GM04504 (cell line): ENCODE results near the gene FKBP2.
"Not testable (repeated sequence)": the region's sequence is repeated elsewhere in the genome, so short reads cannot be mapped to it uniquely, and the experiment has no call there.

Experiments
- DNase-seq: peaks from one replicate; pipeline ENCODE4 v3.0.0-alpha.2; 2012; ENCODE audit warnings: low read depth

The FKBP2 gene

GRCh38 chr11:64234647-64235379 is 6.1 kb upstream of the FKBP2 start:
- DNase-seq = no peak

DNA sequence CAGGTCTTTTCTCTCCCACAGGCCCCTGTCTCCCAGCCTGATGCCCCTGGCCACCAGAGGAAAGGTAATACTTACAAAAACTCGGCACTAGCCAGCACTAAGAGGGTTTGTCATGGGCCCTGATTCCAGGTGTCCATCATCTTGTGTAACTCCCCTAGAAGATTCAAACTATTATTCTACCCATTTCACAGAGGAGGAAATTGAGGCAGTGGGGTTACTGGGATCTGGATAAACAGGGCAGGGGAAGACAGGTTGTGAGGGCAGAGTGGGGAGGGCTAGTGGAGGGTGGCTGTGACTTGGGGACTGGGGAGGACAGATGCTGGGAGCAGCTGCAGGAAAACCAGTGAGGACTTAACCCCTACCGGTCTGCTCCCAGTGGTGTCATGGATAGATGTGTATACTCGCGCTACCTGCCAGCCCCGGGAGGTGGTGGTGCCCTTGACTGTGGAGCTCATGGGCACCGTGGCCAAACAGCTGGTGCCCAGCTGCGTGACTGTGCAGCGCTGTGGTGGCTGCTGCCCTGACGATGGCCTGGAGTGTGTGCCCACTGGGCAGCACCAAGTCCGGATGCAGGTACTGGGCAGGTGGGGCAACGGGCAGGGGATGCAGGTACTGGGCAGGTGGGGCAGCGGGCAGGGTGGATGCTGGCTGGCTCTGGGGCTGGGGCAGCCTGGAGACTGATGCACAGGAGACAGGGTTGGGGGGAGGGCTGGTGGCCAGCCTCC is 5.3 kb upstream of the FKBP2 start:
- no peak for DNase-seq

GRCh38 chr11:64237484-64237951 is 3.4 kb upstream of the FKBP2 start:
- no peak for DNase-seq

DNA sequence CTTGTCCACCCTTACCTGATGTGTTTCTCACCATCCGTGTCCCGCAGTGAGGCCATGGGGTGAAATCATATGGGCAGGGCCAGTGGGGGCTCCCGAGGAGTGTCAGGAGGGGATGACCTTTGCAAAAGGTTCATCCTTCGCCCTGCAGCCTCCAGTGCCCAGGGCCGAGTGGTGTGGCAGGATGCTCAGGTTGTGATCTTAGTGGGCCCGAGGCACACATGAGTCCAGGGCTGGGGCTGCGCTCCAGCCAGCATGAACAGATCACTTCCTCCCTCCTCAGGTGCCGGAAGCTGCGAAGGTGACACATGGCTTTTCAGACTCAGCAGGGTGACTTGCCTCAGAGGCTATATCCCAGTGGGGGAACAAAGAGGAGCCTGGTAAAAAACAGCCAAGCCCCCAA is 2.8 kb upstream of the FKBP2 start:
- no peak for DNase-seq

DNA sequence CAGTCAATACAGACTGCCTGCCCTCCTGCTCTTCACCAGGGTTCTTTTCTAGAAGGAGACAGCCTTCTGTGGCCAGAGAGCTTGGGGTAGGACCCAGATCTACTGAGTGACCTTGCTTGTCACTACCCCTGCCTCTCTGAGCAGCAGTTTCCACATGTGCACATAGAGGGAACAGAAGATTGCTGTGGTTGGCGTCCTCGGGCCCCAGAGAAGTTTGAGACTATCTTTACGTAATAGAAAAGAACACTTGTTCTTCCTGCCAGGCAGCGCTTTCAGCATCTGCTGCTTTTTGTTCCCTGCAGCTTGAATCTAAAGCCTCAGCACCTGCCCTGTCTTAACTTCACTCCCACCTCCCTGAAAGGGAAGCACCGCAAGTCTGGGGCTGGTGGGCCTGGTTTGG is 1.9 kb upstream of the FKBP2 start:
- DNase-seq = no peak

GRCh38 chr11:64239662-64240434 is 1.0 kb upstream of the FKBP2 start:
- DNase-seq = no peak

GRCh38 chr11:64241241-64241490 is 271 bp downstream of the FKBP2 start:
- DNase-seq = peak; percentile 97

- DNase-seq = no peak
These were observed 838 bp downstream of the FKBP2 start for GRCh38 chr11:64241491-64242374.

DNA sequence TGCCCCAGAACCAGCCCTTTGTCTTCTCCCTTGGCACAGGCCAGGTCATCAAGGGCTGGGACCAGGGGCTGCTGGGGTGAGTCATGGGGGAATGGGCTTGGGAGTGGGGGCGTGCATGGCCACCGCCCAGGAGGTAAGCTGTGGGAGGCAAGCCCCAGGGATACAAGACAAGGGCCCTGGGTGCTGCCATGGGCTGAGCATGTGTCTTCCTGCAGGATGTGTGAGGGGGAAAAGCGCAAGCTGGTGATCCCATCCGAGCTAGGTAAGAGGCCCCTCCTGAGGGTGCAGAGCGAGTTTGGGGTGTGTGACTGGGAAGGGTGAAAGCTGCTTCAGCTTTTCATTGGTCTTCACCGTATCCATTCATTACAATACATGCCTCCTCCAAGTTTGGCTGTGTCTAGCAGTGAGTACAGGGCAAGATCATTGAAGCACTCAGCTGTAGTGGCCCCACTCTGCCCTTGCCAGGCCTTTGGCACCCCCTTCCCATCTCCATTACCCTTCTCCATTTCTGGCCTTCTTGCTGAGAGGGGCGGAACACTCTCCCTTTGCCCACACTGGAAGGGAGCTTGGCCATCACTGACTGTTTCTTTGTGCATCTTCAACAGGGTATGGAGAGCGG is 2.5 kb downstream of the FKBP2 start:
- no peak for DNase-seq

DNA sequence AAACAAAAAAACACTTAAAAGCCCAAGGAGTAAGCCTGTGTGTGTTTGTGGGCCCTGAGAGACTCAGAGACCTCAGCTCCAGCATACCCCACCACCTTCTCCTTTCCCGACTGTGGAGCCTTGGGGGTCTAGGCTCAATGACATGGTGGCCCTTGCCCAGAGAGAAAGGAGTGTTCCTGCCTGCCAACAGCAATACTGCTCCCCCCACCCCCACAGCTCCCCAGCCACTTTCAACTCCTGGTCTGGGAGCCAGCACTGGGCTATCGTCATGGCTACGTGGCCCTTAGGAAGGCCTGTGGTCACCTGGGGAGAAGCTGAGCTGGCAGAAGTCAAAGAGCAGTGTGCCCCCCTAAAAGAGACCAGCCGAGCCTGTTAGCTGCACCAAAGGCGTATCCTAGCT is 3.2 kb downstream of the FKBP2 start:
- DNase-seq = no peak

DNA sequence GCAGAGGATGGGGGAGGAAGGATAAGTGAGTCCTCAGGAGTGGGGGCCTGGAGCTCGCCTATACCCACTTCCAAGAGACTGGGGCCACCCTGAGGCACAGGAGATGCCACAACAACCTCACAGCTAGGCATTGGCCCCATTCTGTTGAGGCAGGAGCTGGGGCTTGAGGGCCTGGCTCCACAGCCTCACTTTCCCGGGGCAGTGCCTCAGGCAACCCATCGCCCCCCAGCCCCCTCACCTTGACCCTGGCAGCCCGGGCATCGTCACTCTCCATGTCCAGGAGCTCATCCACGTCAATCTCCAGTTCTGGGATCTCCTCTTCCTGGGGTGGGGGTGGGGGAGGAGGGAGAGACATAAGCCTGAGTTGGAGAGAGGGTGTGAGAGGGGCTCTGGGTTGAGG is 4.1 kb downstream of the FKBP2 start:
- no peak for DNase-seq

GRCh38 chr11:64245401-64245796 is 4.5 kb downstream of the FKBP2 start:
- no peak for DNase-seq

DNA sequence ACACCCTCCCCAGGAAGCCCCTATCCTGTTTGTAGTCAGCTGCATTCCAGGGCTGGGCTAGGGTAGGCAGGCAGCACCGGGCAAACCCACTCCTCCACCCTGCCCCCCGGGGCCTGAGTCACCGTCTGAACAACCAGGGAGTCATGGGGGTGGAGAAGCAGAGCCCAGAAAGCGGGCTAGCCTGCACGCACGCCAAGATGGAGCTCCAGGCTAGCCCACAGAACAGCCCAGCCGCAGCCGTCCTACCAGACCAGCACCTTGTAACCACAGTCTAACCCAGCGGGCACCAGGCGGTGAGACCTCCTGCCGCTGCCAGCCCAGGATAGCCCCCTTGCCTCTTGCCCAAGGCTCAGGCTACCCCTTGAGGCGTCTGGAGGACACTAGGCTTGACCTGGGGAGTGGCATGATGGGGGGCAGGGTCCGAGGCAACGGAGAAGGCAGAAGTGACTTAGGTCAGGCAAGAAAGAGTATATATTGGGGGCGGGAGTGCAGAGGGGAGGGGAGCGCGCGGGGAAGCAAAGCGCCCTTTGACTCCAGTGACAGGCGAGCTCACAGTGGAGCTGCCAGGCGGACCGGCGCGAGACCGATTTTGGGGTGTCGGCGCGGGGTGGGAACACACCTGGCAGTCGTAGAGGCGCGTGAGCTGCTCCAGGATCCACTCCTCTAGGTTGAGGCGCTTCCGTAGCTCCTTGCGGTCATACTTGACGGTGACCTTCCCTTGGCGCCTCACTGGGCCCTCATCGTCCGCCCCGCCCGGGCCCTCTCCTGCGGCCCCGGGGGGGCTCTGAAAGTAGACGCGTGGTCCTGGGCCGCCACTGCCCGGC is 5.1 kb downstream of the FKBP2 start:
- DNase-seq = peak; percentile 72

DNA sequence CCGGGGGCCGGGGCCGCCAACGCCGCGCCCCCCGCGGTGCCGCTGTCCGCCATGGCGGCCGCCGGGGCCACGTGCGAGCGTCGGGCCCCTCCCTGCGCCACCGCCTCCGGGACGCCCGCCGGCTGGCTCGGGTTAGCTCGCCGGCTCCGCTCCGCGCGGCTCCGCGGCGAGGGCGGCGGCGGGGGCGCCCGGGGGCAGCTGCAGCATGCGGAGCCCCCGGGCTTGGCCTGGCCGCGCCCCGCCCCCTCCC is 5.7 kb downstream of the FKBP2 start:
- not testable (repeated sequence) for DNase-seq

DNA sequence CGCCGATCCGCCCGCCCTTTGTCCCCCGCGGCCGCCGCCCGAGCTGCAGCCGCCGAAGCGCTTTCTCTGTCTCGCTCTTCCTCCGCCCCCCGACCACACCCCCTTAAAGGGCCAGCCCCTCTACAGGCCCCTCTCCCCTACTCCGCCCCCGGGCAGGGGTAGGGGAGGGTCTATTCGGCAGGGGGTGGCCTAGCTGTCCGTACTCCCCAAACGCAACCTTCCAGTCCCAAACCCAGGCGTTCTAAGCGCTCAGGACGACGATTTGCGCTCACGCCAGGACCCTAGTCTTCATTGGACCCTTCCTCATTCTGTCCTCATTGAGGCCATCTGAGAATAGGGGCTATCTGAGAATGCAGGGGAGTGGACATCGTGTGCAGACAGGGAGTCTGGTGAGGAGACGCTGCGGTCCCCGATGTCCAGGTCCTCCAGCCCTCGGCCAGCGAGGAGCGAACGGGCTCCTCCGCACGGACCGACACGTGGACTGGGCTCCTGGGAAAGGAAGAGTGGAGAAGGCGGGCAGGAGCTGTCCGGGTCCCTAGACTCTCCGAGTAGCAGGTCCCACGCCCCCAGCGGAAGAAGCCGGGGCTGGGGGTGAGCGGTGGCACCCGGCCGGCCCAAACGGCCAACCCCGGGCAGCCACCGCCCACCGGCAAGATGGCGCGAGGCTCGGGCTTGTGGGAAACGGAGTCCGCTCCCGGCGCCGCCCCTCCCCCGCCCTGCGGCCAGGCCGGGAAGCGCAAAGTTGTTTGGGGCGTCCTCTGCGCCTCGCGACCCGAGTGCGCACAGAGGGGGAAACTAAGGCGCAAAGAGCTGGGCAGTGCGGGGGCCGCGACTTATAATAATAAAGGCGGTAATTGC is 6.2 kb downstream of the FKBP2 start, which contains the start of gene PPP1R14B:
TSS of gene PPP1R14B (minus strand) at position 73 of the 858 bp plus-strand sequence. CDS start 270 bp downstream, outside the sequence.
- peak; percentile 68 for DNase-seq

DNA sequence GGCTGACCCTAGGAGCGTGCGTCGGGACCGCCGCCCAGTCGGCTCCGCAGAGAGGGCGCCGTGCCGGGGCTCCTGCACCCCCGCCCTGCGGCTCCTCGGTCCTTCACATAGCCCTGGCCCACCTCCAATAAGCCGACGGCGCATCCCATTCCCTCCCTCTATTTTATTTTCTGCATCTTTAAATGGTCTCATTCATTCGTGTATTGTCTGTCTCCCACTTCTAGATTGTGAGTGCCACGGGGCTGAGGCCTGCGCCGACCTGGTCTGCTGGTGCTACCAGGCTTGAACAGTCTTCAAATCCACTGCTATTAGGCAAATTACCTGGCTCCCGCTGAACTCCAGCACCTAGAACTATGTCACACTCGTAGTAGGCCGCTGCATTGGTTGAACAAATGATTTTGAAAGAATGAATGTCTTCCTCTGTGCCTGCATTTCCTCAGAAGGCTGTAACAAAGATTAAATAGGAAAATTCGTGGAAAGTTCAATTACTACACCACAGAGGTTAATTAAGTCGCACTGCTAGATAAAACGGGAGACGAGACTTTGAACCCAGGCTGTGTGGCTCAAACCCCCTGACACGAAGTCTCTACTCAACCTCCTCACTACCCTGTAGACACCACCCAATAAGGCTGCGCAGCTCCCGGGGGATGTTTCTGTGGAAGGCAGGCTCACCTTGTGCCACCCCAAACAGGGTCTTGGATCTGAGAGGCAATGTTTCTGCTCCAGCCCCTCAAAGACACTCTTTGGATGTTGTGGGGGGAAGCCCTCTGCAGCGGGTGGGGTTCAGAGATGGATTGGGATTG is 7.0 kb downstream of the FKBP2 start:
- DNase-seq = no peak

- DNase-seq = no peak
These were observed 7.7 kb downstream of the FKBP2 start for GRCh38 chr11:64248578-64248977.

- no peak for DNase-seq
These were observed 8.1 kb downstream of the FKBP2 start for GRCh38 chr11:64249038-64249437.
